Thymus (tissue), 11 donors: ENCODE data around the gene ASH1L. TPM values are rescaled to one million over a fixed set of nuclear protein-coding genes. Genes with fewer than 3 reads are reported as not detected.
"Not testable (repeated sequence)": the region's sequence is repeated elsewhere in the genome, so short reads cannot be mapped to it uniquely, and the experiment has no call there.

Source experiments
- DNase-seq, 9 donors: peaks; one replicate each; pipeline ENCODE4 v3.0.0-alpha.2; 2013; ENCODE audit warnings: low spot score in 9 of 9, low read depth in 6 of 9, missing footprints in 1 of 9
- H3K27ac ChIP-seq, 2 donors: one replicate each; pipeline ENCODE4 v1.5.1; 2013; ENCODE audit warnings: control low read depth in 1 of 2, low read depth in 1 of 2, low read length in 1 of 2, mild to moderate bottlenecking in 1 of 2, moderate library complexity in 1 of 2
- H3K27me3 ChIP-seq, 2 donors: one replicate each; pipeline ENCODE4 v1.5.1; 2013; ENCODE audit warnings: low read length in 1 of 2; ENCODE audit not compliant: control insufficient read depth in 2 of 2, insufficient read depth in 1 of 2
- H3K36me3 ChIP-seq, 2 donors: one replicate each; pipeline ENCODE4 v1.5.1; 2013; ENCODE audit warnings: low read length in 1 of 2, mild to moderate bottlenecking in 1 of 2, moderate library complexity in 1 of 2; ENCODE audit not compliant: control insufficient read depth in 2 of 2, insufficient read depth in 2 of 2
- H3K4me1 ChIP-seq, 2 donors: one replicate each; pipeline ENCODE4 v1.5.1; 2013; ENCODE audit warnings: low read length in 2 of 2; ENCODE audit not compliant: control insufficient read depth in 2 of 2, insufficient read depth in 2 of 2
- H3K4me3 ChIP-seq, 2 donors: one replicate each; pipeline ENCODE4 v1.5.1; 2013; ENCODE audit warnings: low read length in 2 of 2, control low read depth in 1 of 2, mild to moderate bottlenecking in 1 of 2
- H3K9me3 ChIP-seq, 2 donors: one replicate each; pipeline ENCODE4 v1.5.1; 2013; ENCODE audit warnings: low read length in 1 of 2, mild to moderate bottlenecking in 1 of 2; ENCODE audit not compliant: control insufficient read depth in 2 of 2, insufficient read depth in 1 of 2
- WGBS: extraction: QIAGEN DNeasy Blood & Tissue Kit; methylation state at CpG from one replicate; pipeline ENCODE4 v1.1.7; 2013; 5-methylcytosine and 5-hydroxymethylcytosine counted together
- polyA plus RNA-seq: library from polyadenylated mRNA; stranded (reverse); fragments of 200-250 nt; gene quantifications from one replicate; pipeline ENCODE4 v1.2.3, GENCODE V29; 2013
- total RNA-seq: library from RNA; stranded (reverse); fragments of 120-200 nt; gene quantifications from one replicate; pipeline ENCODE4 v1.2.4, GENCODE V29; 2013
- donor health status: healthy.

Gene ASH1L
- total and polyA plus RNA-seq, 2 donors, result 6.3 to 20.7 TPM

GRCh38 chr1:155453141-155453540, 109.5 kb downstream of the ASH1L start:
- Histone ChIP-seq H3K4me1 (no peaks in the 10 kb centered on the region), H3K27ac (no peak overlapping the region), H3K4me3 (no peak overlapping the region), H3K9me3 (no peaks in the 10 kb centered on the region), H3K36me3 (peaks cover 19 to 37% of the 10 kb centered on the region in 2 donors), H3K27me3 (no peaks in the 10 kb centered on the region)
- DNase-seq, result no peak
- WGBS, result over 99% methylated on average over 7 of the region's 7 CpGs

DNA sequence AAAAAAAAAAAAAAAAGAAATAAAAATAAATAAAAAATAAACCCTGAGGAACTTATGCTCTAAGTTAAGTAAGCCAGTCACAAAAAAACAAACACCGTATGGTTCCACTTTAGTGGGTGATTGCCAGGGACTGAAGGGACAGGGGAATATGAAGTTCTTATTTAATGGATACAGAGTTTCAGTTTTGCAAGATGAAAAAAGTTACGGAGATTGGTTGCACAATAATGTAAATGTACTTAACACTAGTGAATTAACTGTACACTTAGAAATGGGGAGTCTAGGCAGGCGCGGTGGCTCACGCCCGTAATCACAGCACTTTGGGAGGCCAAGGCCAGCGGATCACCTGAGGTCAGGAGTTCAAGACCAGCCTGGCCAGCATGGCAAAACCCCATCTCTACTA, 111.4 kb downstream of the ASH1L start:
- WGBS, result 98% methylated on average over 7 of the region's 7 CpGs
- H3K9me3 ChIP-seq, result no peaks in the 10 kb centered on the region
- H3K27ac ChIP-seq, result no peak overlapping the region
- peaks cover 15 to 36% of the 10 kb centered on the region in 2 donors for H3K36me3 ChIP-seq
- no peaks in the 10 kb centered on the region for H3K27me3 ChIP-seq
- no peak for DNase-seq
- H3K4me1 ChIP-seq, result no peaks in the 10 kb centered on the region
- H3K4me3 ChIP-seq, result no peak overlapping the region

GRCh38 chr1:155442431-155442830, 120.2 kb downstream of the ASH1L start:
- not testable (repeated sequence) for H3K9me3 ChIP-seq, H3K27ac ChIP-seq, DNase-seq, H3K4me3 ChIP-seq, H3K27me3 ChIP-seq, H3K4me1 ChIP-seq
- peaks cover 17 to 26% of the 10 kb centered on the region in 2 donors for H3K36me3 ChIP-seq
- 95% methylated on average over 6 of the region's 6 CpGs for whole genome bisulfite sequencing

- H3K27me3 ChIP-seq, result no peaks in the 10 kb centered on the region
- no peaks in the 10 kb centered on the region for H3K4me1 ChIP-seq
- H3K4me3 ChIP-seq, result no peak overlapping the region
- peaks cover 27 to 52% of the 10 kb centered on the region in 2 donors for H3K36me3 ChIP-seq
- no peak for DNase-seq
- no peaks in the 10 kb centered on the region for H3K9me3 ChIP-seq
- 99% methylated on average over 4 of the region's 4 CpGs for WGBS
- H3K27ac ChIP-seq, result no peak overlapping the region
Observed at GRCh38 chr1:155437405-155437804, 125.2 kb downstream of the ASH1L start.

DNA sequence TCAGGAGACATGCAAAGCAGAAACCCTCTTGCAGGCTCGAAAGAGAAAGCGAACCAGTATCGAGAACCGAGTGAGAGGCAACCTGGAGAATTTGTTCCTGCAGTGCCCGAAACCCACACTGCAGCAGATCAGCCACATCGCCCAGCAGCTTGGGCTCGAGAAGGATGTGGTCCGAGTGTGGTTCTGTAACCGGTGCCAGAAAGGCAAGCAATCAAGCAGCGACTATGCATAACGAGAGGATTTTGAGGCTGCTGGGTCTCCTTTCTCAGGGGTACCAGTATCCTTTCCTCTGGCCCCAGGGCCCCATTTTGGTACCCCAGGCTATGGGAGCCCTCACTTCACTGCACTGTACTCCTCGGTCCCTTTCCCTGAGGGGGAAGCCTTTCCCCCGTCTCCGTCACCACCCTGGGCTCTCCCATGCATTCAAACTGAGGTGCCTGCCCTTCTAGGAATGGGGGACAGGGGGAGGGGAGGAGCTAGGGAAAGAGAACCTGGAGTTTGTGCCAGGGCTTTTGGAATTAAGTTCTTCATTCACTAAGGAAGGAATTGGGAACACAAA, 128.7 kb downstream of the ASH1L start:
- not testable (repeated sequence) for H3K27me3 ChIP-seq, H3K4me1 ChIP-seq, H3K4me3 ChIP-seq, H3K27ac ChIP-seq, DNase-seq, H3K9me3 ChIP-seq
- WGBS, result 98% methylated on average over 14 of the region's 14 CpGs
- H3K36me3 ChIP-seq, result peaks cover 37 to 61% of the 10 kb centered on the region in 2 donors

GRCh38 chr1:155433128-155433830, 129.3 kb downstream of the ASH1L start:
- DNase-seq, H3K27me3 ChIP-seq, H3K4me3 ChIP-seq, H3K4me1 ChIP-seq, H3K27ac ChIP-seq, H3K9me3 ChIP-seq: not testable (repeated sequence)
- 98% methylated on average over 23 of the region's 23 CpGs for WGBS
- H3K36me3 ChIP-seq, result peaks cover 31 to 55% of the 10 kb centered on the region in 2 donors

DNA sequence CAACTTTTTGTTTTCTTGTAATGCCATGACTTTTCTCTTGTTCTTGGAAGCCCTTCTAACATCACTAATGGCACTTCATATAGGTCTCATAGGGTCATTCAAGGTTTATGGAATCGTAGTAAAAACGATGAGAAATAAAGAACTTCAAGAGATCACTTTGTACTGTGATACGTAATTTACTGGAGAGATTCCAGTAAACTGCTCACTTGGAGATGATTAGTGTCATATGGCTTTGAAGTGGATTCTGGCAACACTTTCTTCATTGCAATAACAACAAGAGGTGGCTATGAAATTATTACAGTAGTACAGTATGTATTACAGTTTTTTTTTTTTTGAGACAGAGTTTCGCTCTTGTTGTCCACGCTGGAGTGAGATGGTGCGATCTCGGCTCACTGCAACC, 138.5 kb downstream of the ASH1L start:
- 97% methylated on average over 7 of the region's 7 CpGs for WGBS
- DNase-seq, result no peak
- Histone ChIP-seq H3K9me3 (peaks cover 0 to 3% of the 10 kb centered on the region in 2 donors), H3K27ac (no peak overlapping the region), H3K36me3 (peaks cover 14 to 15% of the 10 kb centered on the region in 2 donors), H3K4me3 (no peak overlapping the region), H3K4me1 (no peaks in the 10 kb centered on the region), H3K27me3 (no peaks in the 10 kb centered on the region)

GRCh38 chr1:155420788-155421187, 141.8 kb downstream of the ASH1L start:
- 96% methylated on average over 2 of the region's 2 CpGs for WGBS
- no peaks in the 10 kb centered on the region for H3K4me1 ChIP-seq
- H3K27me3 ChIP-seq, result no peaks in the 10 kb centered on the region
- DNase-seq, result no peak
- H3K9me3 ChIP-seq, result peaks cover 0 to 3% of the 10 kb centered on the region in 2 donors
- H3K4me3 ChIP-seq, result no peak overlapping the region
- H3K36me3 ChIP-seq, result peaks cover 10 to 14% of the 10 kb centered on the region in 2 donors
- no peak overlapping the region for H3K27ac ChIP-seq

DNA sequence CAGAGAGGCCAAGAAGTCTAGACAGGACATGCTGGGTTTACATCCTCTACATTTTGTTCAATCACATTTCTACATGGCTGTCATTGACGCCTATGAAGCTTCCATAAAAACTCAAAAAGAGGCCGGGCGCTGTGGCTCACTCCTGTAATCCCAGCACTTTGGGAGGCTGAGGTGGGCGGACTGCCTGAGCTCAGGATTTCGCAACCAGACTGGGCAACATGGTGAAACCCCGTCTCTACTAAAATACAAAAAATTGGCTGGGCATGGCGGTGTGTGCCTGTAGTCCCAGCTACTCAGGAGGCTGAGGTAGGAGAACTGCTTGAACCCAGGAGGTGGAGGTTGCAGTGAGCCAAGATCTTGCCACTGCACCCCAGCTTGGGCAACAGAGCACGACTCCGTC, 150.8 kb downstream of the ASH1L start:
- not testable (repeated sequence) for H3K27ac ChIP-seq, H3K9me3 ChIP-seq, H3K4me1 ChIP-seq, H3K27me3 ChIP-seq, H3K4me3 ChIP-seq, DNase-seq
- peaks cover 12 to 33% of the 10 kb centered on the region in 2 donors for H3K36me3 ChIP-seq
- WGBS, result 98% methylated on average over 9 of the region's 9 CpGs
